IPS-NIHi11 (cell line): ENCODE results near the gene ZIC1.

Experiments
- DNase-seq: peaks from one replicate; pipeline ENCODE4 v3.0.0; 2012; ENCODE audit warnings: mixed read lengths, low spot score

ZIC1 gene

DNA sequence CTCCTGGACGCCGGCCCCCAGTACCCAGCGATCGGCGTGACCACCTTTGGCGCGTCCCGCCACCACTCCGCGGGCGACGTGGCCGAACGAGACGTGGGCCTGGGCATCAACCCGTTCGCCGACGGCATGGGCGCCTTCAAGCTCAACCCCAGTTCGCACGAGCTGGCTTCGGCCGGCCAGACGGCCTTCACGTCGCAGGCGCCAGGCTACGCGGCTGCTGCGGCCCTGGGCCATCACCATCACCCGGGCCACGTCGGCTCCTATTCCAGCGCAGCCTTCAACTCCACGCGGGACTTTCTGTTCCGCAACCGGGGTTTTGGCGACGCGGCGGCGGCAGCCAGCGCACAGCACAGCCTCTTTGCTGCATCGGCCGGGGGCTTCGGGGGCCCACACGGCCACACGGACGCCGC lies 956 bp downstream of the ZIC1 start:
- no peak for DNase-seq

GRCh38 chr3:147410526-147411237 lies 1.5 kb downstream of the ZIC1 start:
- DNase-seq = no peak

DNA sequence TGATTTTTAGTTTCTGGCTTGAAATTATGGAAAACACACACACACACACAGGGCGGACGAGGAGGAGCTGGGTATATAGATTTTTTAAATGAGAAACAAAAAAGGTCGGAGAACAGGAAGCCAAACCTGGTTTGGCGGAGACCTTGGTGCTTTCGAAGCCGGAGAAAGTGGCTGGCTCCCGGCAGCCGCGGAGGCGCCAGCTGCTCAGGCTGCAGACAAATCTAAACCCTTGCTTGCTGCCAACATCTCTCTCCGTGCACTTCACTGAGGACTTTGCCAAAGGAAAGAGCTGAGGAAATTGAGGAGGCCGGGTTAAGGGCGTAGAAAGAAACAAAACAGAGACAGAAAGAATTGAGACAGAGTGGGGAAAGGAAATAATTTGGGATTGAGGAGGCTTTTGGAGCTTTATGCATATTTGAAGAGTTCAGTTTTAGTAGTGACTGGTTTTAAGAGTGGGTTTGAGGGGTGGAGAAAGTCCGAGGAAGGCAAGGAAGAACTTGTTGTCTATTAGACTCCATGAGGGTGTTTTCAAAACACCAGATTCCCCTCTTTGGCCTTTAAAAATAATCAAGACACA lies 2.2 kb downstream of the ZIC1 start:
- no peak for DNase-seq

- no peak for DNase-seq
These were observed 2.7 kb downstream of the ZIC1 start for GRCh38 chr3:147411815-147412241.

DNA sequence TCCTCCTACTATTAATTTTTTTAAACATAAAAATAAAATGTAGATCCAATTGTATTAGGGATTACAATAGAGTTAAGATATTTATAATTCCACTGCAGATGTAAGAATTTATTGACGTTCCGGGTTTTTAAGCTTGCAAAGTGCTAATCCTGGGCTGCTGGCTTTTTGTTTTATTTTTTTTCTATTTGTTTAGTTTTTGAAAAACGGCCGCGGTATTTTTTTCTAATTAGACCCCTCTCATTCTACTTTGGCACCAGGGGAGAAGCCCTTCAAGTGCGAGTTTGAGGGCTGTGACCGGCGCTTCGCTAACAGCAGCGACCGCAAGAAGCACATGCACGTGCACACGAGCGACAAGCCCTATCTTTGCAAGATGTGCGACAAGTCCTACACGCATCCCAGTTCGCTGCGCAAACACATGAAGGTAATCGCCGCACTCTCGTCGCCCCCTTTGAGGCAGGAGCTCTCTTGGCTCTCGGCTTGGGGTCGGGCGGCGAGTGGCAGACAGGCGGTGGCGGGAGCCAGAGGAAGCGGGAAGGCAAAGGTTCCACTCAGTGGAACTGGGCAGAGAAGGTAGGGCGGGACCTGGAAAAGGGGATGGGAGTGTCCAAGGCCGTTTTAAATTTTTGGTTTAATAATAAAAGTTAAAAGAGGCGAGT lies 3.2 kb downstream of the ZIC1 start:
- DNase-seq = no peak

DNA sequence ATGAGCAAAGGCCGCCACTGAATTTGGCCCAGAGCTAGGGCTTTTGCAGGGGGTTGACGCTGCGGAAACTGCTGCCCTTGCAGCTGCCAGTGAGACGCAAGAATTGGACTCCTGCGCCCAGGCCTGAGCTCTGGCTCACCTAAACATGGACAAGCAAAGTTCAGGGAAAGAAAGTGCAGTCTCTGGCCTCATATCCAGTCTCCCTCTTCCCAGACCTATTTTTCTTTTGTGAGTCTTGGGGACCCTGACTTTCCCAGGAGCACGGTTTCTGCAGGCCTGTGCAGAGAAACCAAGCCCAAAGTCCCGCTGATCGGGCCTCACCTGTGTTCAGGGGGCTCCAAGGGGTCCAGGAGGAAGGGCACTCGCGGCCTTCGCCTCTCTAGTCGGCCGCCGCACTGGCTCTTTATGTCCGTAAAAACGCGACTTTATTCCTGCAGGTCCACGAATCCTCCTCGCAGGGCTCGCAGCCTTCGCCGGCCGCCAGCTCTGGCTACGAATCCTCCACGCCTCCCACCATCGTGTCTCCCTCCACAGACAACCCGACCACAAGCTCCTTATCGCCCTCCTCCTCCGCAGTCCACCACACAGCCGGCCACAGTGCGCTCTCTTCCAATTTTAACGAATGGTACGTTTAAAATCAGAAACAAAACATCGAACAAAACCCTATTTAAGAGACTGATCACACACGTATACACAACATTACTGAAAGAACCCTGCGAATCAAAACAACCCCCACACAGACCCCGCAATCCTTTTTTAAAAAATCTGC lies 3.9 kb downstream of the ZIC1 start:
- no peak for DNase-seq

DNA sequence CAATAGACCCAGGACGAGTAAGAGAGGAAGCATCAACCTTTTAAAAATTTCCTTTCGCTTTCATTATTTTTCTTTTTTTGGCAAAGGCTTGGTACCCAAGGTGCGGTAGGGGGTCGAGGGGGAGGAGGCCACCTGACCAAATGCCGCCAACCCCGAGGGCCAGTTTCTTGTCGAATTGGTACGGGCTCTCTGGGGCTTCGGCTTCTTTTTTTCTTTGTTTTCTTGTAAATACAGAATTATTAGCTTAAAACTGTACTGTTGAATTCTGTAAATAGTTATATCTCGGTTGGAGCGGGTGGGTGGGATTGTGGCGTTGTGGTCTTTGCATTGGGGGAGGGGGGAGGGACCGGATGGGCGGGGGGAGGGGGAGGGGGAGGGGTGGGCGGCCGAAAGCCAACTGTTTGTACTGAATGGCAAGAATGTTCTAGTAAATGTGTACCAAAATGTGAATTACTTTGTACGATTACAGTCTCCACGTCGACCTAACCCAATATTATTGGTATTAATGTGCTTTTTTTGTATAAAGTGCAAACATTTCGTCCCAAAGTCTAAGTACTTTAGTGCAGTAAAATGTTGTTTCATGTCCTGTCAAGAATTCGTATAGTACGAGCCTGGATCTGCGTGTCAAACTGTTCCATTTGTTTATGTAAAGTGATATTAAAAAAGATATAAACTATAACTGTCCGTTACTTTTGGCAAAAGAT lies 4.7 kb downstream of the ZIC1 start:
- DNase-seq = no peak

- no peak for DNase-seq
These were observed 5.4 kb downstream of the ZIC1 start for GRCh38 chr3:147414390-147415138.

DNA sequence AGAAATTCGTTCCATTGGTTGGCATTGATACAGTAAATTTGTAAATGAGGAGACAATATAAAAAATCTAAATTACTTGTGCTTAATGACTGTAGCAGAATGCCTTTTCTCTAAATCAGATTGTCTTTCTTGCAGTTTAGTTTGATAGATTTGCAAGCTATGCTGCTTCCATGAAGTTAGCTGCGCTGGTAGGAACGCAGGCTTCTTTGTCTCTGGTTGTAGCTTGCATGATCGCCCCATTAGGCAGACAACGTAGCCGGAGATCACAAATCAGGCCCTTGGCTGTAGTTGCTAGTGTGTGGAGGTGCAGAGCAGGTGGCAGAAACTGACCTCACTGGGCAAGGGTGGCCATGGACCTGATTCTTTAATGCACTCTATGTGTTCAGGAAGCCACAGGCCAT lies 6.1 kb downstream of the ZIC1 start:
- DNase-seq = no peak

DNA sequence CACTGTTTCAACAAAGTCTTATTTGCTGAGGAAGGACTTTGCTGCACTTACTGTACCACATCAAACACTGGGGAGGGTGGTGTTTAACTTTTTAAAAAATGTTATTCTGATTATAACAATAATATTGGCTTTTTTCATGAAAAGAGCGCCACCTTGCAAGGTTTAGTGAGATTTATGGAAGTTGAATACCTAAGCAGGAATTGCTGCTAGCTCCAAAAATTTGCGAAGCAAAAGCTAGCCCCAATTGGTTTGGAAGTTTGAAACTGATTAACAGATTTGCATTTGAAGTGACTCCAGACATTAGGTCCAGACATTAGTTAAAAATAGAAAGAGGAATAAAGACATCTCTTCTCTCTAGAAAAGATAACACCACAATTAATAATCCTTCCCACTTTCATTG lies 6.7 kb downstream of the ZIC1 start:
- no peak for DNase-seq

- no peak for DNase-seq
These were observed 7.8 kb downstream of the ZIC1 start for GRCh38 chr3:147416931-147417330.

- no peak for DNase-seq
These were observed 8.6 kb downstream of the ZIC1 start for GRCh38 chr3:147417551-147418295.

DNA sequence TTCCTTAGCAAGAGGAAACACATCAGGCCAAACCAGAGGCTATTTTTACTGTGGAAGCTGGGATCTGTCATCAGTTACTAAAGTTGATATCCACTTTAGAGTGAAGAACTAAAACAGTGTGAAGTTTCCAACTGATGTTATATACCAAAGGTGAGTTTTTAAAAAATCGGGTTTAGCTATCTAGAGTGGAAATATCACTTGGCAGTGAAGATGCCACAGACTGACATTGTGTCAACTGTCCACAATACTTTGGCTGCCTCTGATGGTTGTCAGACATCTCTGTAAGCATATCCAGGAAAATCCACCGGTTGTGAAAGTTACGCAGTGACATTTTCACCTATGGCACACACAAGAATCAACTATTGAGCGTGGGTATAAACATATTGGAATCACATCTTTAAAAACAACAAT lies 9.2 kb downstream of the ZIC1 start:
- no peak for DNase-seq

GRCh38 chr3:147418808-147419701 lies 9.9 kb downstream of the ZIC1 start:
- DNase-seq = peak; percentile 86

DNA sequence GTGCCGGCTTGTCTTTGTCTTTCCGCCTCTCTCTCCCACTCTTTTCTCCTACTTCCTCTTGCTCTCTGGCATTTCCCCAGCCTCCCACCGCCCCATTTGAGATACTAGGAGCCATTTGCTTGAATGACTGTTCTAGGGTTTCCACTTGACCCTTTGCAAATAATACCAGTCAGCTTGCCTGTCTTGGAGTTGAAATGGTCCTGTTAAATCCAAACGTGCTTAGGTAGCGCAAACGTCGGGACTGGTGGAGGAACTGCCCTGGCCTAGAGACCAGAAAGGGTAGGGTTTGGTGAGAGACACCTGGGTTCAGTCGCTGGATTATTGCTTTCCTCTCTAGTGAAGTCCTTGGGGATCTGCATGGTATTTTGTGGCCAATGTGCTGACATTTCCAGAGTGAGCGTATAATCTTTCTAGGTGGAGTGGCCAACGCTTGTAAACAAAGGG lies 10.6 kb downstream of the ZIC1 start:
- no peak for DNase-seq

- no peak for DNase-seq
These were observed 11.4 kb downstream of the ZIC1 start for GRCh38 chr3:147420353-147421183.

- DNase-seq = peak; percentile 49
These were observed 12.2 kb downstream of the ZIC1 start for GRCh38 chr3:147421184-147421912.

DNA sequence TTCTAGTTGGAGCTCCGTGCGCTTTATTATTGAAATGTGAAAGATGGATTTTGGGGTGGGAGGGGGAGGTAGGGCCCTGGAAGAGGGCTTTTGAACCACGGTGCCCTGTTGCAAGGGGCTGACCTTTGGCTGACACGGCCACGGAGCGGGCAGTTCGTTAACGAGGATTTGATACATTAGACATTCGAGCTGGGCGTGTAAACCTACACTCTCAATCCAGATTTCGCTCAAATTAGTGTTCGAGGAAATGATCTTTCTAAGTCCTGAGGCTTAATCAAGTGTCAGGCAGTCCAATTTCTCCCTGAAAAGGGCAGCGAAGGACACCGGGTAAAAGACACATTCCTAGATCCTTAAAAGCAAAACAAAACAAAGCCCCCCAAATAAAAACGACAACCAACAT lies 13.0 kb downstream of the ZIC1 start:
- DNase-seq = no peak
